Neuron (in vitro differentiated cells): ENCODE data around the gene AMER1.

Experiments used
- H2AFZ ChIP-seq: one replicate; pipeline ENCODE4 v1.6.1; 2013; ENCODE audit warnings: low read depth, mild to moderate bottlenecking, inconsistent platforms, low read length, moderate library complexity
- H3K27me3 ChIP-seq: one replicate; pipeline ENCODE4 v1.6.1; 2013; ENCODE audit warnings: low read length; ENCODE audit not compliant: insufficient read depth
- H3K36me3 ChIP-seq: one replicate; pipeline ENCODE4 v1.6.1; 2013; ENCODE audit warnings: low read length; ENCODE audit not compliant: insufficient read depth
- H3K4me1 ChIP-seq: one replicate; pipeline ENCODE4 v1.6.1; 2013; ENCODE audit warnings: low read length; ENCODE audit not compliant: insufficient read depth
- H3K4me3 ChIP-seq: 2 replicates; pipeline ENCODE4 v1.5.1; 2013; ENCODE audit warnings: mild to moderate bottlenecking, low read length, moderate library complexity
- H3K9me3 ChIP-seq: one replicate; pipeline ENCODE4 v1.6.1; 2013; ENCODE audit warnings: low read length

The AMER1 gene

DNA sequence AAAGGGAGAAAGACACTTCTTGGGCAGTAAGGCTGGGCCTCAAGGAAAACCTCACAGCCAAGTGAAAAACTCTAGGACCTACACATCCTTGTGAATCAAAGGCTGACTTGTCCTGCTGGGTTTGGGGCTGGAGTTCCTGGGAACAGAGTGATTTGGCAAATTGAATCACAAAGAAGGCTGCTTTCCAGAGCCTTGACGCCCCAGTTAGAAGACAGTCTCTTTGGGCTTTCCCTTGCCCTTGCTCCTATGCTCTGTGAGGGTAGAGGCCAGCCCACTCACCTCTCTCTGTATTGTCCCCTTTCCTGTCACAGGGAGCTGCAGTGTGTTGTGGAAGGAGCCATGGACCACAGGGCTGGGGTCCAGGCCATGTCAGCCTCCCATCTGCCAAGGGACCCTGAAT, 9.6 kb downstream of the AMER1 start:
- no peak overlapping the region for H2AFZ ChIP-seq
- no peaks in the 10 kb centered on the region for H3K9me3 ChIP-seq
- no peaks in the 10 kb centered on the region for H3K4me1 ChIP-seq
- H3K4me3 ChIP-seq, result no peak overlapping the region
- peaks cover 20% of the 10 kb centered on the region for H3K36me3 ChIP-seq
- no peaks in the 10 kb centered on the region for H3K27me3 ChIP-seq

DNA sequence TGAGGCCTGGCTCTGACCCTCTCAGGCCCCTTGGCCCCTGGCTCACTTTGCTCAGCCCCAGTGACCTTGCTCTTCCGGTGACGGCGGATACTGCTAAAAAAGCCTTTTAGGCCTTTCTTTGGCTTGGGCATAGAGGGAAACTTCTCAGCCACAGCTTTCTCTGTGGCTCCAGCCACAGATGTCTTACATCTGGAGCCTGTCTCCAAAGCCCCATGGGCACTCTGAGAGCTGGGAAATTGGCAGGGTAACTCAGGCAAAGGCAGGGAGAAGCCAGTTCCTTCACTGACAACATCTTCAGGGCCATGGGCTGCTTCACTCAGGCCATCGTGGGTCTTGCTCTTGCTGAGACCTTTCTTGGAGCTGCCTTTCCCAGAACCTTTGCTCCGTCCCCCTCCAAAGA, 12.8 kb downstream of the AMER1 start:
- Histone ChIP-seq H3K36me3 (peaks cover 27% of the 10 kb centered on the region), H3K9me3 (no peaks in the 10 kb centered on the region), H3K4me3 (no peak overlapping the region), H3K27me3 (no peaks in the 10 kb centered on the region), H2AFZ (no peak overlapping the region), H3K4me1 (no peaks in the 10 kb centered on the region)

DNA sequence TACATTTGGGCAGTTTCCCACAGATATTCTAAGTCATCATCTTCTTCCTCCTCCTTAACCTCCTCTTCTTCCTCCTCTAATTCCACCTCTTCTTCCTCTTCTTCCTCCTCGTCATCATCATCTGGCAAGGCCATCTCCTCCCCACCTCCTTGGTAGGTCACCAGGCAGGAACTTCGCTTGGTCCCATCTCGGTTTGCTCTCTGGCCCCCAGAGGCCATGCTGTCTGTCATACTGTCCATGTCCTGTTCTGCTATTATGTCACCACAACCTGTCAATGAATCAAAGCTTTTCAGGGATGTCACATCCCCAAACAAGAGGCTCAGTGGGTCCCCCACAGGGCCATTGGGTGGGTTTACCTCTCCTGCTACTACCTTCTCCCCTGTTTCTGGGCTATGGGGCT, 13.5 kb downstream of the AMER1 start:
- no peaks in the 10 kb centered on the region for H3K4me1 ChIP-seq
- H2AFZ ChIP-seq, result no peak overlapping the region
- no peaks in the 10 kb centered on the region for H3K9me3 ChIP-seq
- no peak overlapping the region for H3K4me3 ChIP-seq
- H3K27me3 ChIP-seq, result no peaks in the 10 kb centered on the region
- peaks cover 27% of the 10 kb centered on the region for H3K36me3 ChIP-seq

DNA sequence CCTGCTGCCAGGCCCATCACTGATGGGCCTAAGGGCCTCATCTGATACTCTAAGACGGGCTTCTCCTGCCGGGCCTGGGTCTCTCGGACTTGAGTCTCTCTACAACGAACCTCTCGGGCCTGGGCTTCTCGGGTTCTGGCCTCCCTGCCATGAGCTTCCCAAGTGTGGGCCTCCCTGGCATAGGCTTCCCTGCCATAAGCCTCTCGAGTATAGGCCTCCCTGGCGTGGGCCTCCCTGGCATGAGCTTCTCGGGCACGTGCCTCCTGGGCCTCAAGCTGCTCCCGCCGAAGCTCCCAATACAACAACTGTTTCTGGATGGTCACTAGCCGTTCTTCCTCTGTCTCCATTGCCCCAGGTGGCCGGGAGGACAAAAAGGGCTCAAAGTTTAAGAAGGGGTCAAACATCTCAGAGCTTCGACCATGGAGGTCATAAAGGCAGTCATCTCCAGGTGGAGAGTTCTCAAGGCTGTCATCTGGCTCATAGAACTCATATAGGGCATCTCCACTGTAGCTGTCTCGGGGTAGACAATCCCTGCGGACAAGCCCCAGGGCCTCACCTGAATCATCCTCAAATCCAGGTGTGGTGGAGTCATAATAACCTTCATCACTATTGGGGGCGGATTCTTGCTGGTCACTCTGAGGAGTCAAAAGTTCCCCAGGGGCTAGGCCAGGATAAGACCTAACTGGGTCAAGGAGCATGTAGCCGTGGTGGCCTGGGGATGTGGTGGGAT, 14.1 kb downstream of the AMER1 start:
- H3K4me1 ChIP-seq, result no peaks in the 10 kb centered on the region
- H3K4me3 ChIP-seq, result no peak overlapping the region
- no peak overlapping the region for H2AFZ ChIP-seq
- H3K9me3 ChIP-seq, result no peaks in the 10 kb centered on the region
- H3K27me3 ChIP-seq, result no peaks in the 10 kb centered on the region
- peaks cover 27% of the 10 kb centered on the region for H3K36me3 ChIP-seq

DNA sequence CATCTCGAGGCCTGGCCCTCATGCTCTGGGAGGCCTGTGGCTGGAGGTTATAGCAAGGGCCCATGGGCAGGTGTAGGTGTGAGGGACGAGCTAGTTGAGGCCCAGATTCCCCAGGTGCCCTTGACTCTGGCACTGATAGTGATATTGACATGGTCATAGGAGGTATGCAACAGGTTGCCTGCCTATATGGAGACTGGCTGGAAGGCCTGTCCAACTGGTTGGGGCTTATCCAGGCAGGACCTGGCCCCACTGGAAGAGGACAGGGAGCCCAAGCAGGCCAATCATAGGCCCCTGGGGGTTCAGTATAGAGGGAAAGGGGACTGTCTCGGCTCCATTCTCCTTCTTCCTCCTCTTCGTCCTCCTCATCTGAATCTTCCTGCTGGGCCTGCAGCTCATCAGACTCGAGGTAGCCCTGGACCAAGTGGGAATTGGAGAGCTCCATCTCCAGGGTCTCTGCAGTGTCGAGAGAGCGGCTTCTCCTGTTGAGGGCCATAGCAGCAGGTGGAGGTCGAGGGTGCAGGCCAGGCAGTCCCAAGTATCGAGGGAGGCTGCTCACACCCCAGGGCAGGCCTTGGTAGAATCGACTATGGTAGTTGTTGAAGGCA, 15.3 kb downstream of the AMER1 start:
- no peaks in the 10 kb centered on the region for H3K4me1 ChIP-seq
- H2AFZ ChIP-seq, result no peak overlapping the region
- H3K36me3 ChIP-seq, result peaks cover 27% of the 10 kb centered on the region
- no peaks in the 10 kb centered on the region for H3K27me3 ChIP-seq
- no peaks in the 10 kb centered on the region for H3K9me3 ChIP-seq
- no peak overlapping the region for H3K4me3 ChIP-seq

DNA sequence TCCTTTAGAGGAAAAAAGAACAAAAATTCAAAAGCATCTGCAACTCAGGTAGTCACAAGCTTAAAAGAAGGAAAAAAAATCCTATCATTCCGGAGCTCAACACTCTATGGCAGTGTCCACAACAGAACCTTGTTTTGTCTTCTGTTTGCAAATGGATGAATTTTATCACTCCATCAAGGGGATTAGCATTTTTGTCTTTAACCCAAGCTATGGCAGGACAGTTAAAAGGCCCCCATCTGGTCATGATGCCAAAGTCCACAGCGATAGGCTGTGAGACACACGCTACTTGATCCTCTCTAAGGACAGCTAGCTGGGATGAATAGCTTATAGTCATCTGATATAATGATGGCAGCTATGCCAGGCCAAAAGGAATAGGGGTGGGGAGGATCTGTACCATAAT, 16.6 kb downstream of the AMER1 start:
- Histone ChIP-seq H3K4me3 (no peak overlapping the region), H3K36me3 (peaks cover 27% of the 10 kb centered on the region), H3K4me1 (no peaks in the 10 kb centered on the region), H3K9me3 (no peaks in the 10 kb centered on the region), H2AFZ (no peak overlapping the region), H3K27me3 (no peaks in the 10 kb centered on the region)

DNA sequence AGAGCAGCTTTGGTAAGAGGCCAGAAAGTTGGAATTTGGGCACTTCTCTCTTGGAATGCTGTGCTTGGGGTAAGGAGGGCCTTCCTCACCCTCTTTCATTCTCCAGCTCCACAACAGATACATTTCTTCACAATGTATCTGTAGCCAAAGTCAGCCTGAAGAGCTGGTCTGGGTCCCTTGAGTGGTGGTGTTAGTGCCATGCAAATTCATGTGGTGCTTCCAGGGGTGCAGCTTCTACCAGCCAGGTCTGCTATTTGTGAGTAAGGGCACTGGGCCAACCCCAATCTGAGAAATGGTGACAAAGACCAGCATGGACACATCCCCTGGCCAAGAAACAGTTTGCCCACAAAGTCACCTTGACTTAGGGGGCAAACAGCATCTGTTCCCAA, 17.8 kb downstream of the AMER1 start:
- H3K27me3 ChIP-seq, result no peaks in the 10 kb centered on the region
- H2AFZ ChIP-seq, result no peak overlapping the region
- H3K4me3 ChIP-seq, result no peak overlapping the region
- H3K36me3 ChIP-seq, result peaks cover 20% of the 10 kb centered on the region
- no peaks in the 10 kb centered on the region for H3K9me3 ChIP-seq
- no peaks in the 10 kb centered on the region for H3K4me1 ChIP-seq

DNA sequence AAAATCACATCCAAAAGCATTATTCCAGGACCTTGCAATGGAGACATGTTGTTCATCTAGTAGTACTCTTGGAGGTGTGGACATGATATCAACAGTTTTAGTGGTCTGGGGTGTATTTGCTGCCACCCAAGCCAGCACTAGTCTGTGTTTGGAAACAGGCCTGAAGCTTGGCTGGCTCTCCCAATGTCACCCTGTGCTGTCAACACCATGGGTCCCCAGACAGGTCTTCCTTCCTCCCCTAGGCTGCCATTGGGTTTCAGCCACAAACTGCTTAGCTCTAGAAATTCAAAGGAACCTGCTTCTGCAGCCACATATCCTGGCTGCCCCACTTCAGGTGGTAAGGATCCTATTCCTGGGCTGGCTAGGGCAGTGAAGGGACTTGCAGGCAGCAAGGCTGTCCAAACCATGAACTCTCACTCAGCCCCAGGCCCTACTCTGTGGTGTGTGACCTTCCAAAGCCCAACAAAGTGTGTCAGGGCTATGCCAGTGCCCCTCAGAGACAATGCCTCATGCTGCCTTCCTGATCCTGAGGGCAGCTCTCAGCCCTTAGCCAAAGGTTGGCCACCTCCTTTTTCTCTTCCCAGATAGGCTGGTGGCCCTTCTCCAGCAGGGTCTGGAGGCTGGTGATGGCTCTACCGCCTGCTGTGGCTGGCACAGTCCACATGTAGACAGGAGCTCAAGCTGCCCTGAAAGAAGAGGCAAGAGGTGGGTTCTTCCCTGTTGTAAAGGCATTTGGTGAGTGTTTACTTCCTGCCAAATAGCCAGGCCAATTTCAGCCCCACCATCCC, 18.3 kb downstream of the AMER1 start:
- peaks cover 16% of the 10 kb centered on the region for H3K36me3 ChIP-seq
- no peaks in the 10 kb centered on the region for H3K4me1 ChIP-seq
- no peaks in the 10 kb centered on the region for H3K27me3 ChIP-seq
- no peak overlapping the region for H2AFZ ChIP-seq
- no peak overlapping the region for H3K4me3 ChIP-seq
- no peaks in the 10 kb centered on the region for H3K9me3 ChIP-seq

DNA sequence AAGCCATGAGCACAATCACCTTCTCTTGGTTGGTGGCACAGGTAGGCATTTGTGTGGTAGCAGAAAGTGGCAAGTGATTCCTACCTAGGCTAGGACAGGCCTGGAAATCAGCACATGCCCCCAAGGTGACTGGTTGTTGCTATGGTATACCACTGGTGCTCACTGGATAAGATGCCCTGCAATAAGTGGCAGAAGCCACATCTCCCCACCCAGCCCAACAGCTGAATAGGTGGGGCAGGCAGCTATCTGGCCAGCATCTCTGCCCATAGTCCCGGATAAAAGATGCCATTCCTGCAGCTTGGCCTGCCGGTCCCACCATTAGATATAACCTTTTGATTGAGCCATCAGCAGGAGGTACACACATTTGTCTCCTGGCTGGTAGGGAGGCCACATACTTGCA, 21.1 kb downstream of the AMER1 start:
- Histone ChIP-seq H2AFZ (no peak overlapping the region), H3K4me1 (no peaks in the 10 kb centered on the region), H3K27me3 (no peaks in the 10 kb centered on the region), H3K4me3 (no peak overlapping the region), H3K36me3 (no peaks in the 10 kb centered on the region), H3K9me3 (no peaks in the 10 kb centered on the region)

DNA sequence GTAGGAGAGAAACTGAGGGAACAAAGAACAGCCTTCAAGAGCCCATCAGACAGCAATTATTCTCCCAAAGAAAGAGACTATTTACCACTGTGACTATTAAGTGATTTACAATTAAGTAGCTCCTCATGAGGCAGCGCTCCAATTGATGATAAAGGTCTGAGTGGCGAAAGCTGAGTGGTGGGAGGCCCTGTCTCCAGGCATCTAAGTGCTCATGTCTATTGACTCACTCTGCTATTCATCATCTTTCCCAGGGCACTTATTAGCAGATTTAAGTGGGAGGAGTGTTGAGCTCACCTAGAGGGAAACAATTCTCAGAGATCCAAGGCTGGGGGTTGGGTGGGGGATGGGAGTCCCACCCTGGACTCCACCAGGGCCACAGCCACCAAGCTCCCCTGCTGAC, 23.3 kb downstream of the AMER1 start:
- H3K36me3 ChIP-seq, result no peaks in the 10 kb centered on the region
- no peaks in the 10 kb centered on the region for H3K9me3 ChIP-seq
- H2AFZ ChIP-seq, result no peak overlapping the region
- no peaks in the 10 kb centered on the region for H3K4me1 ChIP-seq
- no peak overlapping the region for H3K4me3 ChIP-seq
- no peaks in the 10 kb centered on the region for H3K27me3 ChIP-seq

DNA sequence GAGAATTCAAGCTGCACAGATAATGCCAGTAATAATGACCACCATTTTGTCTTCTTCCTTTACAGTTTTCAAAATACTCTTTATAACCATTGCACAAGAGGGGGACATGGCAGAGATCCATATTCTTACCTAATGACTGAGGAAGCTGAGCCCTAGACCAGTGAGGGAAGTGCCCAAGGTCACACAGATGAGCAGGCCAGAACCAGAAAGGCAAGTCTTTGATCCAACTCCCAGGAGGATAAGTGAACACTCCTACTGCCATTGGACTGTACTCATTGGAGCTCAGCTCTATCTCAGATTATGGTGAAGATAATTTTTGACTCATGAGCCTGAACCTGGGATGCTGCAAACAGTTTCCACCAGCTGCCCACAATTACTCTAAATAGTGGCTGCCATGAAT, 28.6 kb downstream of the AMER1 start:
- H3K9me3 ChIP-seq, result no peaks in the 10 kb centered on the region
- H3K4me1 ChIP-seq, result peaks cover 4% of the 10 kb centered on the region
- H2AFZ ChIP-seq, result no peak overlapping the region
- H3K36me3 ChIP-seq, result no peaks in the 10 kb centered on the region
- H3K27me3 ChIP-seq, result no peaks in the 10 kb centered on the region
- no peak overlapping the region for H3K4me3 ChIP-seq

DNA sequence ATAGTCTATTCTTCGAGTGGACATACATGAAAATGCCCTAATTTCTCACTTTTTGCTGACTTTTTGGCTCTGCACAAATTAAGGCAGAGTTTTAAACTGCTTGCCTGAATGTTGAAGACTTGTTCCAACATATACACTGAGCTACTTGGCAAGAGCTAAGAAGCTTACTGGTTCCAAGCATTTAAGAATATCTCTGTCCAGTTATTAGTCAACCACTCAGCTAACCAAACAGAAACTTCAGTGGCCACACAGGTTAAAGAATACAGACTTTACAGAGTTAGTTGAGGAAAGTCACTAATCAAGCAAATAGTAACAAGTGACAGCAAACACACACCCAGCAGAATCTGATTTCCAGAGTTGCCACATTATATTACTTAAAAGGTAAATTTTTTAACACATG, 35.5 kb downstream of the AMER1 start:
- Histone ChIP-seq H2AFZ (no peak overlapping the region), H3K9me3 (no peaks in the 10 kb centered on the region), H3K27me3 (no peaks in the 10 kb centered on the region), H3K36me3 (no peaks in the 10 kb centered on the region), H3K4me1 (no peaks in the 10 kb centered on the region), H3K4me3 (no peak overlapping the region)

DNA sequence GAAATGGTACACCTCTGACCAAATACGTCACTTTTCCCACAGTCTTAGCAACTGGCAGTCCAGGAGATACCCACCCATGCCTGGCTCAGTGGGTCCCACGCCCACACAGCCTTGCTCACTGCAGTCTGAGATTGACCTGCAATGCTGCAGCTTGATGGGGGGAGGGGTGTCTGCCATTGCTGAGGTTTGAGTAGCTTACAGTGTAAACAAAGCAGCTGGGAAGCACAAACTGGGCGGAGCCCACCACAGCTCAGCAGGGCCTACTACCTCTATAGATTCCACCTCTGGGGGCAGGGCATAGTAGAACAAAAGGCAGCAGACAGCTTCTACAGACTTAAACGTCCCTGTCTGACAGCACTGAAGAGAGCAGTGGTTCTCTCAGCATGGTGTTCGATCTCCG, 52.7 kb downstream of the AMER1 start:
- H3K36me3 ChIP-seq, result no peaks in the 10 kb centered on the region
- no peaks in the 10 kb centered on the region for H3K27me3 ChIP-seq
- H3K4me1 ChIP-seq, result peaks cover 3% of the 10 kb centered on the region
- H2AFZ ChIP-seq, result no peak overlapping the region
- no peaks in the 10 kb centered on the region for H3K9me3 ChIP-seq
- H3K4me3 ChIP-seq, result no peak overlapping the region
